Measurements from ENCODE around the gene LIN9. TPM values are rescaled to one million over a fixed set of nuclear protein-coding genes. Genes with fewer than 3 reads are reported as not detected.
A peak's percentile ranks its signal among the peaks of the same experiment; 100 is the strongest.

The LIN9 gene
- total and polyA plus RNA-seq, 10 of the 15 experiments (the other 5 are each of a cell fraction or from before 2014, with no cell fraction given), result 5.9 to 13.5 (median 8.3) TPM

- WGBS (ENCODE audit: insufficient coverage, insufficient replicate concordance, low lambda C conversion rate, missing lambda C conversion rate), result 2% methylated on average over 14 of the region's 14 CpGs
- SMC1A ChIA-PET (ENCODE audit: uncharacterized antibody, unreplicated experiment), result interaction anchor here (1.0 to 9.5 kb wide), 7 partner anchors 12 to 121 kb away, joined by 3 to 125 read pairs (median 5); no protein-coding TSS in a partner anchor
These were observed 123.6 kb downstream of the LIN9 start for GRCh38 chr1:226185141-226186036.

More at GRCh38 chr1:226185141-226186036, 123.6 kb downstream of the LIN9 start:
- ChIA-PET RAD21 (ENCODE audit: unreplicated experiment) (interaction anchor here (0.8 to 6.6 kb wide), 6 partner anchors 10 to 148 kb away, joined by 3 to 81 read pairs (median 4); no protein-coding TSS in a partner anchor), CTCF (interaction anchor here (0.7 to 9.4 kb wide), 11 partner anchors 9 to 221 kb away, joined by 3 to 180 read pairs (median 5); no protein-coding TSS in a partner anchor), POLR2A (interaction anchor here (1.0 to 2.7 kb wide), 5 partner anchors 57 to 220 kb away, joined by 4 to 22 read pairs (median 4); partner anchors contain the start of gene H3-3A)
- Histone ChIP-seq H3K27me3 (replicated peaks in 1 of 2; ENCODE audit: control insufficient read depth in 2 of 2, insufficient read depth in 2 of 2, low read length in 1 of 2) (no peaks in the 10 kb centered on the region), H4K20me1 (ENCODE audit: control insufficient read depth, insufficient read depth) (no peaks in the 10 kb centered on the region), H3K4me1 (ENCODE audit: control insufficient read depth, insufficient read depth, low read length) (peaks cover 7% of the 10 kb centered on the region; the same call in 1 of the 2 replicates), H3K27ac (ENCODE audit: control insufficient read depth, insufficient read depth) (peak overlapping the region; percentile 88), H3K4me2 (ENCODE audit: control insufficient read depth, insufficient read depth) (peak overlapping the region; percentile 93), H3K9me3 (replicated peaks; ENCODE audit: control insufficient read depth, insufficient read depth, low read length) (no peaks in the 10 kb centered on the region), H3K79me2 (ENCODE audit: control insufficient read depth, insufficient read depth, low read length) (peaks cover 61% of the 10 kb centered on the region), H3K9ac (ENCODE audit: control insufficient read depth, insufficient read depth, low read length) (peak overlapping the region; percentile 96), H2AFZ (ENCODE audit: control insufficient read depth, low read depth, low read length) (no peak overlapping the region), H3K4me3 (peak overlapping the region; percentile 94), H3K36me3 (ENCODE audit: control insufficient read depth in 2 of 2, insufficient read depth in 2 of 2, low read length in 1 of 2) (peaks cover 0 to 5% of the 10 kb centered on the region in 2 experiments; a peak in 1 of 4 replicates)
- TF ChIP-seq MLLT1 (IDR thresholded peaks at IDR 0.05), result 0 out of 2 replicates have a peak, but pooled peaks have one; percentile 23
- TF ChIP-seq FOXM1 (IDR thresholded peaks at IDR 0.05; ENCODE audit: low read depth, low read length), result no peak
- peak; percentile 60; the same call in 1 of the 2 replicates for TF ChIP-seq HSF1 (IDR thresholded peaks at IDR 0.05; ENCODE audit: low read depth, low read length)
- peak; percentile 35; the same call in 1 of the 2 replicates for TF ChIP-seq ZNF384 (IDR thresholded peaks at IDR 0.05; ENCODE audit: borderline replicate concordance, low read depth, low read length)
- 0 out of 2 replicates have a peak, but pooled peaks have one; percentile 13 for TF ChIP-seq RELB (IDR thresholded peaks at IDR 0.05; ENCODE audit: low read depth)
- TSS peak; percentile 70 for BruUV-seq (replicated peaks)
- no peak for FAIRE-seq
- DNase-seq (ENCODE audit: low read depth, low spot score), result no peak
- intact Hi-C loops (cut with micrococcal nuclease; ENCODE audit: unreplicated experiment) (loop anchor here (2.0 to 10.0 kb wide), 2 partner anchors 61 to 711 kb away; no protein-coding TSS in a partner anchor), in situ Hi-C loops (cut with MboI) (no loop called here)
- no peak for ATAC-seq

All from GM12878 (cell line).